ENCODE results near the gene RNU5D-1.
"Not testable (repeated sequence)": the region's sequence is repeated elsewhere in the genome, so short reads cannot be mapped to it uniquely, and the experiment has no call there.

Gene RNU5D-1

GRCh38 chr1:44730741-44731512, at the start of gene RNU5D-1:
RNU5D-1 (minus strand) TSS chr1:44731170.
- DNase-seq (ENCODE audit: low read depth in 3 of 3) = peak; percentile 89 to 96 (median 92)

GRCh38 chr1:44780583-44781121, 49.7 kb upstream of the RNU5D-1 start:
- no peak for DNase-seq (ENCODE audit: low read depth in 3 of 3)

DNA sequence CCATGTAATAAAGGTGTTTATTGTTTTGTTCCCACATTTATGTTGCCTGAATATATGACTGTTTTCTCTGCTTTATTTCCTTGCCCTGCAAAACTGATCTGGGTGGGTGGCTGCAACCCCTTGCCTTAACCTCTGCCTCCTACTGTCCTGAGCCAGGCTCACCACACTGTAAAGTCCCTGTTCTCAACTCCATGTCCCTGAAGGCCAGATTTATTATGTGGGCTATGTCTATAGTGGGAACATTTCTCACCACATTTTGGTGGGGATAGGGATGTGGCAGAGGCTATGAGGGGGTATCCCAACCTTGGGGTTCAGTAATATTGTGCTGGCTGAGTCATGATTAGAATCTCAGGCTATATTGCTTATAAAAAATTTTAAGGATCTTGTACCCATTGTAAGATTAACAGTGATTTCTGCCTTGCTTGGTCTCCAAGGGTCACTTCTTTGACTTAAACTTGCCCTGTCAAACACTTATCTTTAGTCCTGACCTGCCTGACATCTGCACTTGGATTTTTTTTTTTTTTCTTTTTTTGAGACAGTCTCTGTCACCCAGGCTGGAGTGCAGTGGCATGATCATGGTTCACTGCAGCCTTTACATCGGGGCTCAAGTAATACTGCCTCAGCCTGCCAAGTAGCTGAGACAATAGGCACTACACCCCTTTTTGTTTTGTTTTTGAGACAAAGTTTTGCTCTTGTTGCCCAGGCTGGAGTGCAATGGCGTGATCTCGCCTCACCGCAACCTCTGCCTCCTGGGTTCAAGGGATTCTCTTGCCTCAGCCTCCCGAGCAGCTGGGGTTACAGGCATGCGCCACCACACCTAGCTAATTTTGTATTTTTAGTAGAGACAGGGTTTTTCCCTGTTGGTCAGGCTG, 48.0 kb upstream of the RNU5D-1 start:
- DNase-seq (ENCODE audit: low read depth in 3 of 3) = no peak

DNA sequence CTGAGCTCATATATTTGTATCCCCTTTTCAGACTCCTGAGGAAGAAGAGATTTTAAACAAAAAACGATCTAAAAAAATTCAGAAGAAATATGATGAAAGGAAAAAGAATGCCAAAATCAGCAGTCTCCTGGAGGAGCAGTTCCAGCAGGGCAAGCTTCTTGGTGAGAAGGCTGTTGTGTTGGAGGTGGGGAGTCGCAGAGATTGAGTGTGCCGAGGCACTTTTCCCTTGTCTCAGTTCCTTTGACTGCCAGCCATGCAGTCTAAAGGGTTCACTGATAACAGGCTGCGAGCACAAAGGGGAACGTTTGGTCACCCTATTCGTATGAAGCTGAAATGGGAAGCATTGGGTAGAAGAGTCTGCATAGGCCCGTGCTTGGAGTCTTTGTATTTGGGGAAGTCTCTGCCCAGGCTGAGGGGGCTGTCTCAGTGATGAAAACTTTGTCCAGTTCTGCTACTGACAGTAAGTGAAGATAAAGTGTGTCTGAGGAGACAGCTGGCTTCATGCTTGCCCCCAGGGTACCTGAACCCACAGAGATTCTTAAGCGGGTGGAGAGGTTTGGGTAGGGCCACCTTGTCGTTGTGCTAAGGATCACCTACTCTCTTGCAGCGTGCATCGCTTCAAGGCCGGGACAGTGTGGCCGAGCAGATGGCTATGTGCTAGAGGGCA, 47.1 kb upstream of the RNU5D-1 start:
- no peak for DNase-seq (ENCODE audit: low read depth in 3 of 3)

DNA sequence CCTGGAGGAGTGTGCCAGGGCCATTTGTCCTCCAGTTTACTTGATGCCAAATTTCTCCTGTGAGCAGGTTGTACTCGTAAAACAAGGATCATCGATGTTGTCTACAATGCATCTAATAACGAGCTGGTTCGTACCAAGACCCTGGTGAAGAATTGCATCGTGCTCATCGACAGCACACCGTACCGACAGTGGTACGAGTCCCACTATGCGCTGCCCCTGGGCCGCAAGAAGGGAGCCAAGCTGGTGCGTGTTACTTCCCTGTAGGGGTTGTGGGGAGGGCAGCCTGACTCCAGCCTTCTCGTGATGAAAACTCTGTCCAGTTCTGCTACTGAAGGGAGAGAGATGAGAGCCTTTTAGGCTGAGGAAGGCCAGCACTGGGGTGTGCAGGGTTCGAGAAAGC, 46.6 kb upstream of the RNU5D-1 start:
- no peak for DNase-seq (ENCODE audit: low read depth in 3 of 3)

GRCh38 chr1:44776730-44777068, 45.7 kb upstream of the RNU5D-1 start:
- no peak for DNase-seq (ENCODE audit: low read depth in 3 of 3)

GRCh38 chr1:44775930-44776729, 45.2 kb upstream of the RNU5D-1 start:
- no peak for DNase-seq (ENCODE audit: low read depth in 3 of 3)

DNA sequence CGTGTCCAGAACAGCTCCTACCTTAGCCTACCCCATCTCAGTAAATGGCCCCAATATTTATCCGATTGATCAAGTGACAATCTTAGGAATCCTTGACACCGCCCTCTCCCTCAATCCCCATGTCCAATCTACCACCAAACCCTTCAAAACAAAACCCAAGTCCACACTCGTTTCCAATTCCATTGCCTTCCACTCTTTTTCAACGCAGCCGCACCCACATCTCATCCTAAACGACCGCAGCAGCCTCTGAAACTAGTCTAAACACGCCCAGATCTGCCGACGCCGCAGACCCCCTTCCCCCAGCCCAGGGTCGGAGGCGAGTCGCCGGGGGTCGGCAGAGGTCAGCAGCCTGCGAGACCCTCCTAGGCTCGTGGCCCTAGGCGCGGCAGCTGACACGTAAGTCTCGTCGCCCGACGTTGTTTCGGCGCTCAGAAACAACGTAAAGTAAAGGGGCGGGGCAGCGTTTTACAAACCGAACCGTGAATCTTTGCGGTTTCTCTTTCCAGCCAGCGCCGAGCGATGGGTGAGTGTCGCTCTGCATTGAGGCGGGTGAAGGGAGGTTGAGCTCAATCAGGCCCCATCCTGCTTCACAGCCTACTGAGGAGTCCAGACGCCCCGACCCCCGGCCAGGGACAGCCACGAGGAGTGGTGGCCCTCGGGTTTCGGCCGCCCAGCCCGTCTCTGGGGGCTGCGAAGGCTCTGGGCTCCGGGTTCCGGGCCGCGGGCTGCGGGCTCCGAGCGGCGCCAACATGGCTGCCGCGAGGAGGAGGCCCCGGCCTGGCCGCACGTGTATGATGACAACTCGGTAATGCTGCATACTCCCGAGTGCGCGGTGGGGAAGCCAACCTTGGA, 44.3 kb upstream of the RNU5D-1 start, which contains the start of gene RPS8:
Gene RPS8 (plus strand): TSS at position 463 of the 852 bp plus-strand sequence. CDS start 57 bp downstream, at position 520.
- peak; percentile 83 to 86 (median 84) for DNase-seq (ENCODE audit: low read depth in 3 of 3)

DNA sequence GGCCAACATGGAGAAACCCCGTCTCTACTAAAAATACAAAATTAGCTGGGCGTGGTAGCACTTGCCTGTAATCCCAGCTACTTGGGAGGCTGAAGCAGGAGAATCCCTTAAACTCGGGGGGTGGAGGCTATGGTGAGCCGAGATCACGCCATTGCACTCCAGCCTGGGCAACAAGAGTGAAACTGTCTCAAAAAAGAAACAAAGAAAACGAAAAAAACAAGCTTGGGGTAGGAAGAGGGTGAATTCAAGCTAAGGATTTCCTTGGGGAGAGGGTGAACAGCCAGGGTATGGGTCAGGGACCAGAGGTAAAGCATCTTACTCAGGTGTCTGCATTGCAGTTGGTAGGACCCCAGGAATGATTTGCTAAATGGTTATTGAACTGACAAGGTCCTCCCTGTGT, 35.5 kb upstream of the RNU5D-1 start:
- DNase-seq (ENCODE audit: low read depth in 3 of 3) = not testable (repeated sequence)

DNA sequence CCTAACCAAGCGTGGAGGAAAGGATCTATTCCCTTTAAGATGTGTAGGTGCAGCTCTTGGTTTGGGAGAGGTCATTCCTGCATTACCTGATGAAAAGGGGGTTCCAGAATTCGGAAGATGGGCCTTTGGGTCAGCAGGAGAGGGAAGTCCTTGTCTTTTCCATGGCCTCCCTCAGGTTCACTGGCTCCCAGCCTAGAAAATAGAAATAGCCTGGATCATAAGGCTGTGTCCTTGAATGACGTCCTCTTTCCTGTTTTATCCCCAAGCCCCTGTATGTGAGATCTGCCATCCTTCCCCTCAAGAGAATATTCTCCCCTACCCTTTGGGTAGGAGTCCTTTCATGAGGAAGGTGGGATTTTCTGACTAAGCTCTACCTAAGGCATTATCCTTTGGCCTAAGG, 29.9 kb upstream of the RNU5D-1 start:
- no peak for DNase-seq (ENCODE audit: low read depth in 3 of 3)

DNA sequence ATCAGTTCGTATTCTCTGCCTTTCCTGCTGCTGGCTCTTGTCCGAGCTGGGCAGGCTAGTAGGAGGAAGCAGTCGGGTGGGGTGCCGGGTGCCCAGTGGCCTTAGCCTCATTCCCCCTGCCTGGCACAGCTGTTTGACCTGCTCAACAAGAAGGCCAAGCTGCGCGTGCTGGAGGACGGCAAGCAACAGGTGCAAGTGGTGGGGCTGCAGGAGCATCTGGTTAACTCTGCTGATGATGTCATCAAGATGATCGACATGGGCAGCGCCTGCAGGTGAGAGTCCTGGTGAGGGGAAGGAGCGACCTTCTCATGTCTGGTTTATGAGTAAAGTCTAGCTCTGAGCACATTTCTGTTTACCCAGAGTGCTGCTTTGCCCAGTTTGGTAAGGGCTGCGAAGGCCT, 28.1 kb upstream of the RNU5D-1 start:
- DNase-seq (ENCODE audit: low read depth in 3 of 3) = no peak

DNA sequence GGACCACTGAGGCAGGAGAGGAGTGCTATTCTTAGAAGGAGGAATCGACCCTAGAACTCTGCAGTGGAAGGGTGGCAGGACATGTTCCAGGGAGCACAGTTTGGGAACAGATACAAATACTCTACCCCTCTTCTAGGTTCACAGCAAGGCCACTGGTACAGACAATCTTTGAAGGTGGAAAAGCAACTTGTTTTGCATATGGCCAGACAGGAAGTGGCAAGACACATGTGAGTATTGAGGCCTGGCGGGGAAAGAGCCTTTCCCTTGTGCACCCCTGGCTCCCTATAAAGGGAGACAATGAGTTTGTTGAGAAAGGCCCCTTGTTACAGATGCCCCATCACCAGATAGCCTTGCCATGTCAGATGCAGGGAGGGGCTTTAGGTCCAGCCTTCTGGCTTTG, 26.4 kb upstream of the RNU5D-1 start:
- no peak for DNase-seq (ENCODE audit: low read depth in 3 of 3)

GRCh38 chr1:44747878-44748277, 16.9 kb upstream of the RNU5D-1 start:
- no peak for DNase-seq (ENCODE audit: low read depth in 3 of 3)

- DNase-seq (ENCODE audit: low read depth in 3 of 3) = no peak
These were observed 12.2 kb upstream of the RNU5D-1 start for GRCh38 chr1:44743211-44743610.

DNA sequence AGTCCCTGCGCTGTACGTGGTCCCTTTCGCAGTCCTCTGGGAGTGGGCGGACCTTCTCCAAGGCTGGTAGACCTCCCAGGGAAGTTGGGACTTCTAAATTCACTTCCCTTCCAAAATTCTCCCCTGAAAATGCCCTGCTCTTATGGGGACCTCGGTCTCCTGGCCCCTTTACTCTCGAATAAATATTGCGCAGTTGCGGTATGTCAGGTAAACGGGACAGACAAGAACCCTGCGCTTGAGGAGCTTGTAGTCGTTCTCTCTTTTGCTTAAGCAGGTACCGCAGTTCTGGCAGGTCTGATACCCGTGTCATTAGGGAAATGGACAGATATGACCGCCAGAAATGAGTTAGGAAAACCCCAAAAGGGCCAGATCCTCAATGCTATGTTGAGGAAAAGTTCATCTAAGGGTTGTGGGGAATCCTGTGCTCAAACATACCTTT, 9.2 kb upstream of the RNU5D-1 start:
- no peak for DNase-seq (ENCODE audit: low read depth in 3 of 3)

GRCh38 chr1:44739307-44740178, 8.6 kb upstream of the RNU5D-1 start, which contains the start of gene KIF2C:
KIF2C (plus strand) TSS chr1:44739837; CDS start chr1:44739933, 96 bp downstream.
- peak; percentile 94 to 96 (median 95) for DNase-seq (ENCODE audit: low read depth in 3 of 3)

DNA sequence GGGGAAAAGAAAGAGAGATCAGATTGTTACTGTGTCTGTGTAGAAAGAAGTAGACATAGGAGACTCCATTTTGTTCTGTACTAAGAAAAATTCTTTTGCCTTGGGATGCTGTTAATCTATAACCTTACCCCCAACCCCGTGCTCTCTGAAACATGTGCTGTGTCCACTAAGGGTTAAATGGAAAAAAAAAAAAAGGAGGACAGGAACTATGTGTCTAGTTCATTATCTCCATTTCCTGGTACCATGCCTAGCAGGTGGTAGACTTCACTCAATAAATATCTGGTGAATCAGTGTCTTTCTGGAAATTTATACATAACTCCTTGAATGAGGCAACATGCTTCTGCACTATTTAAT, 8.0 kb upstream of the RNU5D-1 start:
- DNase-seq (ENCODE audit: low read depth in 3 of 3) = not testable (repeated sequence)

DNA sequence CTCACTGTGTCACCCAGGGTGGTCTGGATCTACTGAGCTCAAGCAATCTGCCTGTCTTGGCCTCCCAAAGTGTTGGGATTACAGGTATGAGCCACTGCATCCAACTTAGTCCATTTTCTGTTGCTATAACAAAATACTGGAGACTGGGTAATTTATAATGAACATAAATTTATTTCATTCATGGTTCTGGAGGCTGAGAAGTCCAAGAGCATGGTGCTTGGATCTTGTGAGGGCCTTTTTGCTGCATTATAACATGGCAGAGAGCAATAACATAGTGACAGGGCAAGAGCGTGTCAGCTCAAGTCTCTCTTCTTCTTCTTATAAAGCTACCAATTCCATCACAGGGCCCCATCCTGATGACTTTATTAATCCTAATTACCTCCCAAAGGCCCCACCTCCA, 5.0 kb upstream of the RNU5D-1 start:
- no peak for DNase-seq (ENCODE audit: low read depth in 3 of 3)

DNA sequence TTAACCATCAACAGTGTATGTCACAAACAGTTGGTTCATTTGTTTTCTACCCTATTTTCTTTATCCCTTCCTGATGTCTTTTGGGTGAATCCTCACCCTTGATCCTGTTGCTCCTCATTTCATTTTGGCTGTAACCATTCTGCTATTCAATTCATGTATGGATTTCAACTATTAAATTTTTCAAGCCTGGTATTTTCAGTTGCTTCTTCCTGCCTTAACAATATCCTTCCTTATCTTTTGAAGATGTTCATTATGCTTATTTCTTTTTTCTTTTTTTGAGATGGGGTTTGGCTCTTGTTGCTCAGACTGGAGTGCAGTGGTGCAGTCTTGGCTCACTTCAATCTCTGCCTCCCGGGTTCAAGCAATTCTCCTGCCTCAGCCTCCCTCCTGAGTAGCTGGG, 2.8 kb upstream of the RNU5D-1 start:
- DNase-seq (ENCODE audit: low read depth in 3 of 3) = no peak
